ENCODE measurements around the gene QSOX1. TPM values are rescaled to one million over a fixed set of nuclear protein-coding genes. Genes with fewer than 3 reads are reported as not detected.
"Not testable (repeated sequence)": the region's sequence is repeated elsewhere in the genome, so short reads cannot be mapped to it uniquely, and the experiment has no call there.

Gene QSOX1
- total and polyA plus RNA-seq, 7 experiments from 2014 or later, result 9.3 to 55.6 (median 23.6) TPM

DNA sequence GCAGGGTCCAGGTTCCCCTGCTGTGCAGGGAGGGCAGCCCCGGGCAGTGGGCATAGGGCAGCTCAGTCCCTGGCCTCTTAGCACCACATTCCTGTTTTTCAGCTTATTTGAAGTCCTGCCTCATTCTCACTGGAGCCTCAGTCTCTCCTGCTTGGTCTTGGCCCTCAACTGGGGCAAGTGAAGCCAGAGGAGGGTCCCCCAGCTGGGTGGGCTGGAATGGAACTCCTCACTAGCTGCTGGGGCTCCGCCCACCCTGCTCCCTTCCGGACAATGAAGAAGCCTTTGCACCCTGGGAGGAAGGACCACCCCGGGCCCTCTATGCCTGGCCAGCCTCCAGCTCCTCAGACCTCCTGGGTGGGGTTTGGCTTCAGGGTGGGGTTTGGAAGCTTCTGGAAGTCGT, 42.6 kb downstream of the QSOX1 start:
- Mint-ChIP-seq H3K4me1 (peaks cover 0 to 6% (median 0%) of the 10 kb centered on the region in 7 donors), H3K27me3 (no peaks in the 10 kb centered on the region), H3K36me3 (peaks cover 0 to 21% (median 7%) of the 10 kb centered on the region in 5 donors), H3K27ac (peak overlapping the region in 1 of 9 donors; percentile 59), H3K4me3 (no peak overlapping the region), H3K9me3 (no peaks in the 10 kb centered on the region)
- intact Hi-C loops (cut with micrococcal nuclease), result no loop called here
- H3K36me3 ChIP-seq (ENCODE audit: control insufficient read depth in 2 of 3, insufficient read depth in 3 of 3, low read length in 3 of 3), result peaks cover 0 to 24% (median 0%) of the 10 kb centered on the region in 3 experiments
- ChIA-PET CTCF (interaction anchor here (0.7 kb wide), 1 partner anchor 179 kb away, joined by 3 read pairs; no protein-coding TSS in a partner anchor), POLR2A (no interaction called here)
- H3K27ac ChIP-seq (ENCODE audit: low read depth, low read length), result no peak overlapping the region
- no peak overlapping the region for H3K4me3 ChIP-seq (ENCODE audit: low read length)
- H3K27me3 ChIP-seq (ENCODE audit: control insufficient read depth in 2 of 2, insufficient read depth in 2 of 2, low read length in 2 of 2), result no peaks in the 10 kb centered on the region
- no peaks in the 10 kb centered on the region for H3K9me3 ChIP-seq (ENCODE audit: control insufficient read depth in 2 of 3, low read length in 3 of 3)
- DNase-seq (no peak), ATAC-seq (no peak)
- peaks cover 0 to 1% of the 10 kb centered on the region in 2 donors for H3K4me1 ChIP-seq (ENCODE audit: control insufficient read depth in 2 of 2, insufficient read depth in 2 of 2, low read length in 2 of 2)

DNA sequence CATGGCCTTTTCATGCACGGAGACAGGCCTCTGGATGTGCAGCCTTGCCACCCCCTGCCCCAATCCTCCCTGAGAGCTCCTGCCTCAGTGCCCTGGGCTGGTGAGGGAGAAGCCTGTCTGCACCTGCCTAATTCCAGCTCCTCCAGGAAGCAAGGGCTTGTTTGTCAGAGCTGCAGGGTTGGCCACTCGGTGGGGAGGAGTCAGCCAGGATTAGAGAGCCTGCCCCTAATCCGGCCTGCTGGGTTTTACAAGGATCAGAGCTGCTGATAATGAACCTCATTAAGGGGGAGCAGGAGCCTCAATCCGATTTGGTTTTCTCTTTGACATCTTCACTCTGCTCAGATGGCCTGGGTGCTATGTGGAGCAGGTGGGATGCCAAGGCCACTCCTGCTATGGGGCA, 43.5 kb downstream of the QSOX1 start:
- intact Hi-C loops (cut with micrococcal nuclease), result no loop called here
- H3K4me1 ChIP-seq (ENCODE audit: control insufficient read depth in 2 of 2, insufficient read depth in 2 of 2, low read length in 2 of 2), result no peaks in the 10 kb centered on the region
- H3K4me3 ChIP-seq (ENCODE audit: low read length), result no peak overlapping the region
- H3K4me3 Mint-ChIP-seq, result no peak overlapping the region
- H3K9me3 Mint-ChIP-seq, result no peaks in the 10 kb centered on the region
- H3K27ac Mint-ChIP-seq, result no peak overlapping the region
- H3K27me3 Mint-ChIP-seq, result no peaks in the 10 kb centered on the region
- no peaks in the 10 kb centered on the region for H3K27me3 ChIP-seq (ENCODE audit: control insufficient read depth in 2 of 2, insufficient read depth in 2 of 2, low read length in 2 of 2)
- H3K36me3 ChIP-seq (ENCODE audit: control insufficient read depth in 2 of 3, insufficient read depth in 3 of 3, low read length in 3 of 3), result peaks cover 0 to 24% (median 0%) of the 10 kb centered on the region in 3 experiments
- H3K27ac ChIP-seq (ENCODE audit: low read depth, low read length), result no peak overlapping the region
- H3K36me3 Mint-ChIP-seq, result peaks cover 0 to 14% (median under 1%) of the 10 kb centered on the region in 5 donors
- ChIA-PET CTCF (no interaction called here), POLR2A (no interaction called here)
- no peak for ATAC-seq
- no peak for DNase-seq
- peaks cover 0 to 2% (median 0%) of the 10 kb centered on the region in 7 donors for H3K4me1 Mint-ChIP-seq
- no peaks in the 10 kb centered on the region for H3K9me3 ChIP-seq (ENCODE audit: control insufficient read depth in 2 of 3, low read length in 3 of 3)

- H3K4me1 Mint-ChIP-seq, result peaks cover 0 to 2% (median 0%) of the 10 kb centered on the region in 7 donors
- Histone ChIP-seq H3K9me3 (ENCODE audit: control insufficient read depth in 2 of 3, low read length in 3 of 3) (no peaks in the 10 kb centered on the region), H3K4me1 (ENCODE audit: control insufficient read depth in 2 of 2, insufficient read depth in 2 of 2, low read length in 2 of 2) (no peaks in the 10 kb centered on the region), H3K27me3 (ENCODE audit: control insufficient read depth in 2 of 2, insufficient read depth in 2 of 2, low read length in 2 of 2) (no peaks in the 10 kb centered on the region), H3K36me3 (ENCODE audit: control insufficient read depth in 2 of 3, insufficient read depth in 3 of 3, low read length in 3 of 3) (peaks cover 0 to 24% (median 0%) of the 10 kb centered on the region in 3 experiments), H3K27ac (ENCODE audit: low read depth, low read length) (no peak overlapping the region), H3K4me3 (ENCODE audit: low read length) (no peak overlapping the region)
- H3K27ac Mint-ChIP-seq, result no peak overlapping the region
- H3K27me3 Mint-ChIP-seq, result no peaks in the 10 kb centered on the region
- ATAC-seq, result no peak
- H3K4me3 Mint-ChIP-seq, result no peak overlapping the region
- H3K36me3 Mint-ChIP-seq, result peaks cover 0 to 13% (median 0%) of the 10 kb centered on the region in 5 donors
- no peaks in the 10 kb centered on the region for H3K9me3 Mint-ChIP-seq
- POLR2A ChIA-PET, result no interaction called here
- intact Hi-C loops (cut with micrococcal nuclease), result no loop called here
- CTCF ChIA-PET, result no interaction called here
- no peak for DNase-seq
Measured at GRCh38 chr1:180198611-180199010, 43.9 kb downstream of the QSOX1 start.

DNA sequence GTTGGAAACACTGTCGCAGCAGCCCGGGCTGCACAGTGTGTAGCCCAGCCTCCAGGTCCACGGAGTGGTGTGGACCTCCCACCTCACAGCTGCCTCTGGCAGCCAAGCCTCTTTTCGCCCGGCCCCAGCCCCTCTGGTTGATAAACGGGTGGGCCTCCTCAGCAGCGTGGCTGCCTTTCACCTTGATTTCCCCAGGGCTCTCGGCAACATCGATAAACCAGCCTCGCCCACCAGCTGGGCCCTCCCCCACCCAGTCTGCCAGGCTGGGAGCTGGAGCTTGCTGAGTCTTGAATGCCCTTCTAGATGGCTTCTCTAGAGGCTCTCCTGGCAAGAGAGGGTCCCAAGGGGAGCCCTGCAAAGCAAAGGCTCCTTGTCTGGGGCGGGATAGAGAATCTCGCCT, 44.3 kb downstream of the QSOX1 start:
- Histone ChIP-seq H3K4me3 (ENCODE audit: low read length) (no peak overlapping the region), H3K27ac (ENCODE audit: low read depth, low read length) (no peak overlapping the region), H3K27me3 (ENCODE audit: control insufficient read depth in 2 of 2, insufficient read depth in 2 of 2, low read length in 2 of 2) (no peaks in the 10 kb centered on the region), H3K36me3 (ENCODE audit: control insufficient read depth in 2 of 3, insufficient read depth in 3 of 3, low read length in 3 of 3) (peaks cover 0 to 21% (median 0%) of the 10 kb centered on the region in 3 experiments), H3K9me3 (ENCODE audit: control insufficient read depth in 2 of 3, low read length in 3 of 3) (no peaks in the 10 kb centered on the region), H3K4me1 (ENCODE audit: control insufficient read depth in 2 of 2, insufficient read depth in 2 of 2, low read length in 2 of 2) (no peaks in the 10 kb centered on the region)
- CTCF ChIA-PET, result no interaction called here
- peak overlapping the region in 1 of 9 donors; percentile 62 for H3K27ac Mint-ChIP-seq
- H3K9me3 Mint-ChIP-seq, result no peaks in the 10 kb centered on the region
- intact Hi-C loops (cut with micrococcal nuclease), result no loop called here
- DNase-seq, result no peak
- H3K4me3 Mint-ChIP-seq, result no peak overlapping the region
- H3K4me1 Mint-ChIP-seq, result peaks cover 0 to 2% (median 0%) of the 10 kb centered on the region in 7 donors
- H3K27me3 Mint-ChIP-seq, result no peaks in the 10 kb centered on the region
- POLR2A ChIA-PET, result no interaction called here
- H3K36me3 Mint-ChIP-seq, result peaks cover 0 to 13% (median 0%) of the 10 kb centered on the region in 5 donors
- ATAC-seq, result no peak

DNA sequence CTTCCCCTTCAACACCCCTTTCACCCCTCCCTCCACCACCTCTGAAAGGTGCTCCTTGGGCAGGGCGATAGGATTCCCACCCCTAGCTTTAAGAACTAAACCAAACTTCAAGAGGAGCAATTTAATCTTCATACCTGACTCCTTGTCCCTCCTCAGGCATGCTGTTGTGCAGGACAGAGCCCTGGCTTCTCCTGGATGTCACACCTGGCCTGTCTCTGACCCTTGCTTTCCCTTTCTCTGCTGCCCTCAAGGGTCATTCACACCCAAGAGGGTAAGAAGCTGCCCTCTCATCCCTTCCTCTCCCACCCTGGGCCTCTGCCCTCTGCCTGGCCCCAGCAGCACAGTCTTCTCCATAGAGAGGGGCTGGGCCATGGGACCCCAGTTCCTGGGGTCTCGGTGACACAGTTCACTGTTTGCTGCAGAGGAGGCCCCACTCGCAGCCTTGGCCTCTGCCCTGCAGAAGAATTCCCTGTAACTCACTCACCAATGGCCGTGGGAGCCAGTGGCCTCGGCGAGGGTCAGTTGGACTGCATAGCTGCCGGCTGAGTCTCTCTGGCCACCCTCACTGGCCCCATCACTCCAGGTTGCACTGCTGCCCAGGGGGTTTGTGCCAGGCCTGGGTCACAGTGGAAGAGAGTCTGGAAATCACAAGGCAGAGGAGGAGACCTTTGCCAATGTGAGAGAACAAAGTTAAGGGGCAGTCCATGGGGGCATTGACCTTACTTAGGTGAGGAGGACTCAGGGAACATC, 47.0 kb downstream of the QSOX1 start:
- H3K4me1 Mint-ChIP-seq, result no peaks in the 10 kb centered on the region
- DNase-seq, result no peak
- CTCF ChIA-PET, result interaction anchor here (0.5 kb wide), 1 partner anchor 497 kb away, joined by 3 read pairs; no protein-coding TSS in a partner anchor

DNA sequence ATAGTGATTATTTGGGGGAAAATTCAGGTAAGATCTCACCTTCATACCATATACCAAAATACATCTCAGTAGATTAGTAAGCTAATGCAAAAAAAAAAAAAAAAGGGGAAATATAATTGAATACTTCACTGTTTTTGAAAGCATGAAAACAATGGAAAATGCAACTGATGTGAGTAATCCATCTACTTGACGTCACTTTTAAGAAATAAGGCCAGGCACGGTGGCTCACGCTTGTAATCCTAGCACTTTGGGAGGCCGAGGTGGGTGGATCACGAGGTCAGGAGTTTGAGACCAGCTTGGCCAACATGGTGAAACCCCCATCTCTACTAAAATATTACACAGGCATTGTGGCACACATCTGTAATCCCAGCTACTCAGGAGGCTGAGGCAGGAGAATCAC, 47.9 kb downstream of the QSOX1 start:
- POLR2A ChIA-PET; H3K4me1 ChIP-seq (ENCODE audit: control insufficient read depth in 2 of 2, insufficient read depth in 2 of 2, low read length in 2 of 2); H3K4me3 Mint-ChIP-seq; H3K27me3 Mint-ChIP-seq; H3K9me3 Mint-ChIP-seq; H3K4me1 Mint-ChIP-seq; ATAC-seq; H3K27ac ChIP-seq (ENCODE audit: low read depth, low read length); intact Hi-C loops (cut with micrococcal nuclease); H3K27ac Mint-ChIP-seq; H3K36me3 Mint-ChIP-seq; H3K27me3 ChIP-seq (ENCODE audit: control insufficient read depth in 2 of 2, insufficient read depth in 2 of 2, low read length in 2 of 2); H3K4me3 ChIP-seq (ENCODE audit: low read length); H3K36me3 ChIP-seq (ENCODE audit: control insufficient read depth in 2 of 3, insufficient read depth in 3 of 3, low read length in 3 of 3); DNase-seq; CTCF ChIA-PET; H3K9me3 ChIP-seq (ENCODE audit: control insufficient read depth in 2 of 3, low read length in 3 of 3): not testable (repeated sequence)

More for the DNA sequence above, 47.0 kb downstream of the QSOX1 start:
- no peak overlapping the region for H3K4me3 Mint-ChIP-seq
- Histone ChIP-seq H3K36me3 (ENCODE audit: control insufficient read depth in 2 of 3, insufficient read depth in 3 of 3, low read length in 3 of 3) (peaks cover 0 to 2% (median 0%) of the 10 kb centered on the region in 3 experiments), H3K9me3 (ENCODE audit: control insufficient read depth in 2 of 3, low read length in 3 of 3) (no peaks in the 10 kb centered on the region), H3K4me1 (ENCODE audit: control insufficient read depth in 2 of 2, insufficient read depth in 2 of 2, low read length in 2 of 2) (no peaks in the 10 kb centered on the region), H3K27ac (ENCODE audit: low read depth, low read length) (no peak overlapping the region), H3K4me3 (ENCODE audit: low read length) (no peak overlapping the region), H3K27me3 (ENCODE audit: control insufficient read depth in 2 of 2, insufficient read depth in 2 of 2, low read length in 2 of 2) (no peaks in the 10 kb centered on the region)
- H3K9me3 Mint-ChIP-seq, result no peaks in the 10 kb centered on the region
- POLR2A ChIA-PET, result no interaction called here
- H3K27ac Mint-ChIP-seq, result no peak overlapping the region
- ATAC-seq, result no peak
- H3K27me3 Mint-ChIP-seq, result no peaks in the 10 kb centered on the region
- intact Hi-C loops (cut with micrococcal nuclease), result no loop called here
- H3K36me3 Mint-ChIP-seq, result no peaks in the 10 kb centered on the region

GRCh38 chr1:180204231-180204630, 49.6 kb downstream of the QSOX1 start:
- peaks cover 0 to 3% (median 0%) of the 10 kb centered on the region in 11 donors for H3K9me3 Mint-ChIP-seq
- peaks cover 0 to 5% (median 0%) of the 10 kb centered on the region in 5 donors for H3K27me3 Mint-ChIP-seq
- no peaks in the 10 kb centered on the region for H3K4me1 ChIP-seq (ENCODE audit: control insufficient read depth in 2 of 2, insufficient read depth in 2 of 2, low read length in 2 of 2)
- H3K4me1 Mint-ChIP-seq, result peaks cover 0 to 7% (median 0%) of the 10 kb centered on the region in 7 donors
- intact Hi-C loops (cut with micrococcal nuclease), result no loop called here
- H3K27ac Mint-ChIP-seq, result no peak overlapping the region
- ATAC-seq, result no peak
- ChIA-PET POLR2A (interaction anchor here (0.7 kb wide), 1 partner anchor 22 kb away, joined by 3 read pairs; no protein-coding TSS in a partner anchor), CTCF (interaction anchor here (0.5 kb wide), 1 partner anchor 126 kb away, joined by 11 read pairs; no protein-coding TSS in a partner anchor)
- H3K9me3 ChIP-seq (ENCODE audit: control insufficient read depth in 2 of 3, low read length in 3 of 3), result no peaks in the 10 kb centered on the region
- no peak overlapping the region for H3K4me3 Mint-ChIP-seq
- no peak overlapping the region for H3K4me3 ChIP-seq (ENCODE audit: low read length)
- H3K27me3 ChIP-seq (ENCODE audit: control insufficient read depth in 2 of 2, insufficient read depth in 2 of 2, low read length in 2 of 2), result no peaks in the 10 kb centered on the region
- DNase-seq, result no peak
- no peaks in the 10 kb centered on the region for H3K36me3 Mint-ChIP-seq
- no peak overlapping the region for H3K27ac ChIP-seq (ENCODE audit: low read depth, low read length)
- no peaks in the 10 kb centered on the region for H3K36me3 ChIP-seq (ENCODE audit: control insufficient read depth in 2 of 3, insufficient read depth in 3 of 3, low read length in 3 of 3)

Data from naive thymus-derived CD4-positive, alpha-beta T cell (primary cell).